ENCODE data around the gene TMEM100. TPM values are rescaled to one million over a fixed set of nuclear protein-coding genes. Genes with fewer than 3 reads are reported as not detected.

The TMEM100 gene
- total RNA-seq, 1 donor from 2014 or later = 3.4 TPM

DNA sequence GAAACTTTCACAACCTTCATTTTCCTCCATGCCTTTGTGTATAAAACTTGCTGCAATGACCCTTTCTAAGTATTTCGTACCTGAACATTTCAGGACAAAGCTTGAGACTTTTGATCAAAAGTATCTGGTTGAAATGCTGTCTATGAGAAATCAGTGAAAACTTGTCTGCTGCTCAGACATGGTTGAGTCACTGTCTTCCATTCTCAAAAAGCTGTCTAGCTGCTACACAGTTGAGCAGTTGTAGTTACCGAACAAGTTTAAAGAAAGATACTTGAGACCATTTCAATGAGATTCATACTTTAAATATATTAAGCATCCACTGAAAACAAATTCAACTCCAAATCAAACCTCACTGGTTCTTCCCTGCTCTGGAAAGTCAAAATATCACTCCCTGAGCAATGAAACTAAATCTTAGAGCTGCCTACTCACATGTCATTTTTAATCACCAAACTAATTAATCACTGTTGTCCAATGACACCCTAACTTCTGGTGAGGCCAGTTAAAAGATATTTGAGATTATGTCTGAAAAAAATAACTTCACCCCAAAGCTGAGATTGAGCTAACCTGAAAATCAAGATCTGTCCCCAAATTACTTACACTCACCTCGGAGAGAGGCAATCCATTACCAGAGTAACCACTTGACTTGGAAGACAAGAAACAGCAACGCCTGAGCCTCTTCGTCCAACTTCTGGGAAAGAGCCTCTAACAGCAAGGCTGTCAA is 488 bp downstream of the TMEM100 start:
- Mint-ChIP-seq H3K4me3 (ENCODE audit: unreplicated experiment) (peak overlapping the region; percentile 77), H3K27me3 (ENCODE audit: unreplicated experiment) (no peaks in the 10 kb centered on the region), H3K9me3 (ENCODE audit: unreplicated experiment) (no peaks in the 10 kb centered on the region), H3K36me3 (ENCODE audit: unreplicated experiment) (peaks cover 2% of the 10 kb centered on the region), H3K27ac (ENCODE audit: unreplicated experiment) (peak overlapping the region; percentile 90), H3K4me1 (ENCODE audit: unreplicated experiment) (peaks cover 59% of the 10 kb centered on the region)
- DNase-seq (ENCODE audit: extremely low spot score, unreplicated experiment) = no peak
- TF ChIP-seq CTCF (IDR thresholded peaks at IDR 0.05) = no peak

DNA sequence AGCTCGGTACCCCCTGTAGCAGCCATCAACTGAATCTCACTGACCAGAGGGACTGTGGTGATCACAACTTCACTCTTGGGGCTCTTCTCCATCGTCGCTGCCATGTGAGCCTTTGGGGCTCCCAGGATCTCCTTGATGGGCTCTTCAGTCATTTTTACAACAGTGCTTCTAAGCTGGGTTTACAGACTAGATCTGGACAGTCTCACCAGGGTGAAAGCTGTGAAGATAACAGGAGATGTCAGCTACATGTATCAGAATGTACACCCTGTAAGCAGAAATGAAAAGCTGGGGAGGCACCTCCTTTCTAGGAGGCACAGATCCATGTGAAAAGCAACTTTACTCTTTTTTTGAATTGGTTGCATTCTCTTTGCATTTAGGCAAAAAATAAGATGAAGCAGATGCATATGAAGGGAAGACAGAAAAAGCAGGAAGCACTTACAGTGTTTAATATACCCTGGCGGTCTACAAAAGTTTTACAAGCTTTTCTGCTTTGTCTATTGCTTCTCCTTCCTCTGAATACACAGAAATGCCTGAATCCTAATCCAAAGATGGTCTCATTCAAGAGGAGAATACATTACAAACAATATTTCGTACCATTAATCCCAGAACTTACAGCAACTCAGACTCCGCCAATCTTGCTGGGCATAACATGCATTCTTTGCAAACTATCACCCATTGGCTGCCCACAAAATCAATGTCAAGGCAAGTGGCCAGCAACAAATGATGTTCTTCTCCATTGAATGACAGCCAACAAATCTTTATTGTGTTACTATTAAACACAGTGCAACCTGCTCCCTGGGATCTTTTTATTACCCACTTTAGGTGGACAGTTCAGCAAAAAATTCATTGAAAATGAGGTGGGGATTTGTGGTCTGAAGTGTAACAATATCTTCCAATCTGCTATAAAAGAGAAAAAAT is 1.5 kb downstream of the TMEM100 start:
- H3K4me3 Mint-ChIP-seq (ENCODE audit: unreplicated experiment) = no peak overlapping the region
- no peak for DNase-seq (ENCODE audit: extremely low spot score, unreplicated experiment)
- peaks cover 2% of the 10 kb centered on the region for H3K36me3 Mint-ChIP-seq (ENCODE audit: unreplicated experiment)
- peaks cover 49% of the 10 kb centered on the region for H3K4me1 Mint-ChIP-seq (ENCODE audit: unreplicated experiment)
- no peaks in the 10 kb centered on the region for H3K27me3 Mint-ChIP-seq (ENCODE audit: unreplicated experiment)
- TF ChIP-seq CTCF (IDR thresholded peaks at IDR 0.05) = no peak
- no peaks in the 10 kb centered on the region for H3K9me3 Mint-ChIP-seq (ENCODE audit: unreplicated experiment)
- no peak overlapping the region for H3K27ac Mint-ChIP-seq (ENCODE audit: unreplicated experiment)

DNA sequence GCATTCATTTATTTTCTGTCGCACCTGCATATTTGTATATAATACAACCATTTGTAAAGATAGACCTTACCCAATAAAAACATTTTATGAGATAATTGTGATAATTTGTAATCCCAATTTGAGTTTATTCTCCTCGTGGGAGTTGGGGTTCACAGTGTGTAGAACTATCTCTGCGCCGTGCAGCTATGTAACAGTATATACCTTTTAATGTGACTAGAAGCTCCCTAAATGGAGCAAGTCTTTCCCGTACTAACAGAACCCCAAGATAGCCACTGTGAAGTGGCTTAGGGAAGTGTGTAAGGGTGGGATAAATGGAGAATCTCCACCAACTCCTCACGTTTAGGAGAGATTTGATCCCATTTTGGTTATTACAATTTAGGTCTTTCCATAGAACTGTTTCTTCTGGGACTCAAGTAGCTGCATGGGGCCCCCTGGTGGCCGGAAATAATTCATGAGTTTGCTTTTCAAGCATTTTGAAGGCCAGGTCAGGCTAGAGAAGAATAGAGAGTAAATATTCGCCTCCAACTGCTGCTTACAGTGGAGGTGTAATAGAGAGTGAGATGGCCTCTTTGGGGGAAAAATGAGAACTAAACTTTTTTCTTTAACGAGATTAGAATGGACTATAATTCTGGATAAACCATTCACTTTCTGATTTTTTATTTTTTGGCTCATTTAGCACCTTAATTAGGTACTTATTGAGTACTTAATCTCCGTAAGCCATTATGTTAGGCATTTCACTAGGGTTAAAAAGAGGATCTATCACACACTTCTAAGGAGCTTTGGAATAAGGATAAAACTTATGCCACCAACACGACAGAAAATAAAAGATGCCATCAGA is 4.5 kb downstream of the TMEM100 start:
- Mint-ChIP-seq H3K27ac (ENCODE audit: unreplicated experiment) (no peak overlapping the region), H3K36me3 (ENCODE audit: unreplicated experiment) (peaks cover 2% of the 10 kb centered on the region), H3K4me3 (ENCODE audit: unreplicated experiment) (no peak overlapping the region), H3K9me3 (ENCODE audit: unreplicated experiment) (no peaks in the 10 kb centered on the region), H3K27me3 (ENCODE audit: unreplicated experiment) (no peaks in the 10 kb centered on the region), H3K4me1 (ENCODE audit: unreplicated experiment) (peaks cover 18% of the 10 kb centered on the region)
- peak; percentile 84 for TF ChIP-seq CTCF (IDR thresholded peaks at IDR 0.05)
- DNase-seq (ENCODE audit: extremely low spot score, unreplicated experiment) = peak; percentile 88

DNA sequence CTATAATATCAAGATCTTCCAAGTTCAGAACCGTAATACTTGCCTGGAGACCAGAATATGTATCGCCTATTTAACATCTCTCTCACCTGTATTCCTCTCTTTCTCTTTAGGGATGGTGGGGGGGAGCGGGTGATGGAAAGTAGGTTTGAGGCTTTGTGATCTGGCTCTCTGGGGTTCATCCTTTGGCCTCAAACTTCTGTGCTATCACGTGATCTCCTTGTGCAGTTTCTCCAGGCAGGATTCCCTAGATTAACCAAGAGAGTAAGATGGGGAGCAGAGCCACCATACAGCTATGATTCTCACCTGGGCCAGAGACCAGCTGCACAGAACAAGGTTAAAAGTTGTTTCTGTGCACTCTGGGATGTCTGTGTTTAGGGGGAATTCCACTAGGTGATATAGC is 5.2 kb downstream of the TMEM100 start:
- peaks cover 11% of the 10 kb centered on the region for H3K4me1 Mint-ChIP-seq (ENCODE audit: unreplicated experiment)
- peaks cover 2% of the 10 kb centered on the region for H3K36me3 Mint-ChIP-seq (ENCODE audit: unreplicated experiment)
- H3K27me3 Mint-ChIP-seq (ENCODE audit: unreplicated experiment) = no peaks in the 10 kb centered on the region
- no peaks in the 10 kb centered on the region for H3K9me3 Mint-ChIP-seq (ENCODE audit: unreplicated experiment)
- no peak overlapping the region for H3K4me3 Mint-ChIP-seq (ENCODE audit: unreplicated experiment)
- TF ChIP-seq CTCF (IDR thresholded peaks at IDR 0.05) = no peak
- no peak overlapping the region for H3K27ac Mint-ChIP-seq (ENCODE audit: unreplicated experiment)
- no peak for DNase-seq (ENCODE audit: extremely low spot score, unreplicated experiment)

All from osteocyte (in vitro differentiated cells).